HG03175 (cell line): Measurements from ENCODE around the gene MKLN1.
A peak's percentile ranks its signal among the peaks of the same experiment; 100 is the strongest.

ENCODE experiments used
- ATAC-seq: cut with Tn5 transposase; IDR thresholded peaks from one replicate; pipeline ENCODE4 v1.9.1; 2021; ENCODE audit warnings: mild to moderate bottlenecking, moderate library complexity; ENCODE audit not compliant: unreplicated experiment

The MKLN1 gene

GRCh38 chr7:131346885-131347592 is 19.4 kb downstream of the MKLN1 start:
- no peak for ATAC-seq

GRCh38 chr7:131352032-131352431 is 24.4 kb downstream of the MKLN1 start:
- no peak for ATAC-seq

GRCh38 chr7:131354390-131354789 is 26.7 kb downstream of the MKLN1 start:
- ATAC-seq, result no peak

GRCh38 chr7:131355917-131356777 is 28.5 kb downstream of the MKLN1 start:
- ATAC-seq, result no peak

GRCh38 chr7:131357282-131357880 is 29.7 kb downstream of the MKLN1 start:
- ATAC-seq, result no peak

- no peak for ATAC-seq
Observed at GRCh38 chr7:131358636-131359035, 31.0 kb downstream of the MKLN1 start.

GRCh38 chr7:131359136-131359776 is 31.6 kb downstream of the MKLN1 start:
- ATAC-seq, result no peak

GRCh38 chr7:131363719-131364118 is 36.0 kb downstream of the MKLN1 start:
- ATAC-seq, result no peak

GRCh38 chr7:131364767-131365344 is 37.2 kb downstream of the MKLN1 start:
- ATAC-seq, result no peak

- no peak for ATAC-seq
Observed at GRCh38 chr7:131365838-131366237, 38.2 kb downstream of the MKLN1 start.

GRCh38 chr7:131369354-131369753 is 41.7 kb downstream of the MKLN1 start:
- ATAC-seq, result no peak

- ATAC-seq, result peak; percentile 95
Observed at GRCh38 chr7:131370523-131370968, 42.9 kb downstream of the MKLN1 start.

GRCh38 chr7:131371411-131371810 is 43.7 kb downstream of the MKLN1 start:
- no peak for ATAC-seq

- no peak for ATAC-seq
Observed at GRCh38 chr7:131372554-131372953, 44.9 kb downstream of the MKLN1 start.

GRCh38 chr7:131374821-131375220 is 47.1 kb downstream of the MKLN1 start:
- no peak for ATAC-seq

GRCh38 chr7:131381069-131381838 is 53.6 kb downstream of the MKLN1 start:
- ATAC-seq, result no peak

GRCh38 chr7:131383417-131384285 is 56.0 kb downstream of the MKLN1 start:
- ATAC-seq, result no peak

GRCh38 chr7:131384286-131384635 is 56.6 kb downstream of the MKLN1 start:
- ATAC-seq, result no peak

GRCh38 chr7:131385039-131385605 is 57.4 kb downstream of the MKLN1 start:
- no peak for ATAC-seq
